ENCODE results near the gene GNB3. TPM values are rescaled to one million over a fixed set of nuclear protein-coding genes. Genes with fewer than 3 reads are reported as not detected.

The GNB3 gene
- total and polyA plus RNA-seq, 2 of the 4 experiments (the other 2 are of a cell fraction) = 0.72 to 20.5 TPM

Other genes with a start within 250 kb of the GNB3 start
- 262 and 279 TPM in 2 replicates for gene CHD4, start 233.5 kb upstream of the GNB3 start, total RNA-seq (2012; rRNA removed)
- 99.8 and 116 TPM in 2 replicates for gene CHD4, start 233.5 kb upstream of the GNB3 start, polyA plus RNA-seq (2012; rRNA removed)
- gene LPAR5, start 205.0 kb upstream of the GNB3 start, total RNA-seq (2012; rRNA removed) = not detected in 2 replicates
- gene LPAR5, start 205.0 kb upstream of the GNB3 start, polyA plus RNA-seq (2012; rRNA removed) = not detected in 2 replicates
- gene ACRBP, start 193.5 kb upstream of the GNB3 start, total RNA-seq (2012; rRNA removed) = not detected in 2 replicates
- 0.27 and 0.38 TPM in 2 replicates for gene ACRBP, start 193.5 kb upstream of the GNB3 start, polyA plus RNA-seq (2012; rRNA removed)
- gene ING4, start 177.8 kb upstream of the GNB3 start, total RNA-seq (2012; rRNA removed) = 22.0 and 25.3 TPM in 2 replicates
- 31.1 and 47.5 TPM in 2 replicates for gene ING4, start 177.8 kb upstream of the GNB3 start, polyA plus RNA-seq (2012; rRNA removed)
- 16.3 and 17.5 TPM in 2 replicates for gene ZNF384, start 151.6 kb upstream of the GNB3 start, total RNA-seq (2012; rRNA removed)
- gene ZNF384, start 151.6 kb upstream of the GNB3 start, polyA plus RNA-seq (2012; rRNA removed) = 53.7 and 55.6 TPM in 2 replicates
- gene PIANP, start 140.1 kb upstream of the GNB3 start, total RNA-seq (2012; rRNA removed) = under 0.01 and 0.18 TPM in 2 replicates
- gene PIANP, start 140.1 kb upstream of the GNB3 start, polyA plus RNA-seq (2012; rRNA removed) = 5.4 and 6.8 TPM in 2 replicates
- gene COPS7A, start 116.9 kb upstream of the GNB3 start, total RNA-seq (2012; rRNA removed) = 51.4 and 58.8 TPM in 2 replicates
- 135 and 138 TPM in 2 replicates for gene COPS7A, start 116.9 kb upstream of the GNB3 start, polyA plus RNA-seq (2012; rRNA removed)
- 236 and 244 TPM in 2 replicates for gene MLF2, start 87.8 kb upstream of the GNB3 start, total RNA-seq (2012; rRNA removed)
- 359 and 403 TPM in 2 replicates for gene MLF2, start 87.8 kb upstream of the GNB3 start, polyA plus RNA-seq (2012; rRNA removed)
- gene PTMS, start 74.6 kb upstream of the GNB3 start, total RNA-seq (2012; rRNA removed) = 11.4 and 17.2 TPM in 2 replicates
- gene PTMS, start 74.6 kb upstream of the GNB3 start, polyA plus RNA-seq (2012; rRNA removed) = 275 and 288 TPM in 2 replicates
- not detected in 2 replicates for gene LAG3, start 68.4 kb upstream of the GNB3 start, total RNA-seq (2012; rRNA removed)
- 0.41 and 0.66 TPM in 2 replicates for gene LAG3, start 68.4 kb upstream of the GNB3 start, polyA plus RNA-seq (2012; rRNA removed)
- gene CD4, start 51.4 kb upstream of the GNB3 start, total RNA-seq (2012; rRNA removed) = 4.2 and 5.7 TPM in 2 replicates
- 15.0 and 15.7 TPM in 2 replicates for gene CD4, start 51.4 kb upstream of the GNB3 start, polyA plus RNA-seq (2012; rRNA removed)
- gene GPR162, start 19.1 kb upstream of the GNB3 start, total RNA-seq (2012; rRNA removed) = 1.7 and 2.9 TPM in 2 replicates
- 6.0 and 7.8 TPM in 2 replicates for gene GPR162, start 19.1 kb upstream of the GNB3 start, polyA plus RNA-seq (2012; rRNA removed)
- 25.8 and 27.8 TPM in 2 replicates for gene P3H3, start 12.5 kb upstream of the GNB3 start, total RNA-seq (2012; rRNA removed)
- gene P3H3, start 12.5 kb upstream of the GNB3 start, polyA plus RNA-seq (2012; rRNA removed) = 83.9 and 90.5 TPM in 2 replicates
- 23.5 and 30.3 TPM in 2 replicates for gene CDCA3, start 10.4 kb downstream of the GNB3 start, total RNA-seq (2012; rRNA removed)
- 61.0 and 67.5 TPM in 2 replicates for gene CDCA3, start 10.4 kb downstream of the GNB3 start, polyA plus RNA-seq (2012; rRNA removed)
- 119 and 125 TPM in 2 replicates for gene USP5, start 11.2 kb downstream of the GNB3 start, total RNA-seq (2012; rRNA removed)
- 67.7 and 69.7 TPM in 2 replicates for gene USP5, start 11.2 kb downstream of the GNB3 start, polyA plus RNA-seq (2012; rRNA removed)
- 1,842 and 2,176 TPM in 2 replicates for gene TPI1, start 26.6 kb downstream of the GNB3 start, total RNA-seq (2012; rRNA removed)
- 1,995 and 2,214 TPM in 2 replicates for gene TPI1, start 26.6 kb downstream of the GNB3 start, polyA plus RNA-seq (2012; rRNA removed)
- 1.1 and 1.3 TPM in 2 replicates for gene SPSB2, start 32.4 kb downstream of the GNB3 start, total RNA-seq (2012; rRNA removed)
- 4.1 and 4.3 TPM in 2 replicates for gene SPSB2, start 32.4 kb downstream of the GNB3 start, polyA plus RNA-seq (2012; rRNA removed)
- 8.9 and 11.1 TPM in 2 replicates for gene LRRC23, start 63.9 kb downstream of the GNB3 start, total RNA-seq (2012; rRNA removed)
- gene LRRC23, start 63.9 kb downstream of the GNB3 start, polyA plus RNA-seq (2012; rRNA removed) = 9.2 and 11.4 TPM in 2 replicates
- gene ENO2, start 73.7 kb downstream of the GNB3 start, total RNA-seq (2012; rRNA removed) = 20.8 and 28.3 TPM in 2 replicates
- gene ENO2, start 73.7 kb downstream of the GNB3 start, polyA plus RNA-seq (2012; rRNA removed) = 81.5 and 92.8 TPM in 2 replicates
- 2.5 and 3.4 TPM in 2 replicates for gene ATN1, start 87.0 kb downstream of the GNB3 start, total RNA-seq (2012; rRNA removed)
- 58.7 and 59.8 TPM in 2 replicates for gene ATN1, start 87.0 kb downstream of the GNB3 start, polyA plus RNA-seq (2012; rRNA removed)
- gene RNU7-1, start 102.9 kb downstream of the GNB3 start, total RNA-seq (2012; rRNA removed) = not detected in 2 replicates
- gene RNU7-1, start 102.9 kb downstream of the GNB3 start, polyA plus RNA-seq (2012; rRNA removed) = not detected in 2 replicates
- 197 and 238 TPM in 2 replicates for gene C12orf57, start 103.1 kb downstream of the GNB3 start, total RNA-seq (2012; rRNA removed)
- gene C12orf57, start 103.1 kb downstream of the GNB3 start, polyA plus RNA-seq (2012; rRNA removed) = 530 and 703 TPM in 2 replicates
- gene PTPN6, start 110.4 kb downstream of the GNB3 start, total RNA-seq (2012; rRNA removed) = under 0.01 TPM in 1 of 2 replicates, not detected in the other
- gene PTPN6, start 110.4 kb downstream of the GNB3 start, polyA plus RNA-seq (2012; rRNA removed) = 0.14 TPM in 1 of 2 replicates, not detected in the other
- gene PHB2, start 129.7 kb downstream of the GNB3 start, total RNA-seq (2012; rRNA removed) = 219 and 240 TPM in 2 replicates
- gene PHB2, start 129.7 kb downstream of the GNB3 start, polyA plus RNA-seq (2012; rRNA removed) = 286 and 298 TPM in 2 replicates
- 43.6 and 66.1 TPM in 2 replicates for gene EMG1, start 130.0 kb downstream of the GNB3 start, total RNA-seq (2012; rRNA removed)
- 37.5 and 43.1 TPM in 2 replicates for gene EMG1, start 130.0 kb downstream of the GNB3 start, polyA plus RNA-seq (2012; rRNA removed)
- 6.4 and 7.0 TPM in 2 replicates for gene LPCAT3, start 177.6 kb downstream of the GNB3 start, total RNA-seq (2012; rRNA removed)
- 17.4 and 18.6 TPM in 2 replicates for gene LPCAT3, start 177.6 kb downstream of the GNB3 start, polyA plus RNA-seq (2012; rRNA removed)
- 34.4 and 49.6 TPM in 2 replicates for gene C1S, start 219.8 kb downstream of the GNB3 start, total RNA-seq (2012; rRNA removed)
- 64.1 and 85.4 TPM in 2 replicates for gene C1S, start 219.8 kb downstream of the GNB3 start, polyA plus RNA-seq (2012; rRNA removed)